Endothelial cell (in vitro differentiated cells): ENCODE results near the gene ZNF334. TPM values are rescaled to one million over a fixed set of nuclear protein-coding genes. Genes with fewer than 3 reads are reported as not detected.

Experiments
- DNase-seq: peaks from one replicate; pipeline ENCODE4 v3.0.0; 2021; ENCODE audit warnings: low spot score
- H3K27ac Mint-ChIP-seq: one replicate; pipeline ENCODE4 v1.8.0; 2021; ENCODE audit warnings: mixed read lengths, inconsistent platforms; ENCODE audit not compliant: unreplicated experiment
- H3K27me3 Mint-ChIP-seq: one replicate; pipeline ENCODE4 v1.8.0; 2021; ENCODE audit warnings: mild to moderate bottlenecking, moderate library complexity, mixed read lengths, inconsistent platforms; ENCODE audit not compliant: unreplicated experiment
- H3K36me3 Mint-ChIP-seq: one replicate; pipeline ENCODE4 v1.8.0; 2021; ENCODE audit warnings: mild to moderate bottlenecking, low read depth, mixed read lengths, inconsistent platforms; ENCODE audit not compliant: unreplicated experiment
- H3K4me1 Mint-ChIP-seq: one replicate; pipeline ENCODE4 v1.8.0; 2021; ENCODE audit warnings: mild to moderate bottlenecking, mixed read lengths, inconsistent platforms; ENCODE audit not compliant: unreplicated experiment
- H3K4me3 Mint-ChIP-seq: one replicate; pipeline ENCODE4 v1.8.0; 2021; ENCODE audit warnings: mild to moderate bottlenecking, mixed read lengths, inconsistent platforms; ENCODE audit not compliant: unreplicated experiment
- H3K9me3 Mint-ChIP-seq: one replicate; pipeline ENCODE4 v1.8.0; 2021; ENCODE audit warnings: mixed read lengths, inconsistent platforms; ENCODE audit not compliant: unreplicated experiment
- CTCF ChIP-seq: fragments of 200-600 bp; sonication (generic); IDR thresholded peaks from one replicate; pipeline ENCODE4 v1.5.0; 2021; ENCODE audit warnings: antibody characterized with exemption; ENCODE audit not compliant: unreplicated experiment
- total RNA-seq: library from RNA; stranded (reverse); fragmentation: NEBNext Ultra II Directional; extraction: Animal tissue kit (Norgen Biotek cat#: 25700); gene quantifications from one replicate; pipeline ENCODE4 v1.2.1, GENCODE V29; 2021; ENCODE audit not compliant: unreplicated experiment

ZNF334 gene
- total RNA-seq, 1 donor from 2014 or later = 19.5 TPM

- no peaks in the 10 kb centered on the region for H3K36me3 Mint-ChIP-seq
Observed at GRCh38 chr20:46559001-46559400, 45.6 kb upstream of the ZNF334 start.

GRCh38 chr20:46558511-46558959 lies 45.2 kb upstream of the ZNF334 start:
- Mint-ChIP-seq H3K4me1 (no peaks in the 10 kb centered on the region), H3K9me3 (no peaks in the 10 kb centered on the region), H3K36me3 (no peaks in the 10 kb centered on the region), H3K27ac (no peak overlapping the region), H3K27me3 (peaks cover 5% of the 10 kb centered on the region), H3K4me3 (no peak overlapping the region)
- no peak for TF ChIP-seq CTCF
- DNase-seq = no peak

More at GRCh38 chr20:46559001-46559400, 45.6 kb upstream of the ZNF334 start:
- Mint-ChIP-seq H3K4me3 (no peak overlapping the region), H3K4me1 (no peaks in the 10 kb centered on the region), H3K27me3 (peaks cover 5% of the 10 kb centered on the region), H3K27ac (no peak overlapping the region), H3K9me3 (no peaks in the 10 kb centered on the region)
- TF ChIP-seq CTCF = no peak
- DNase-seq = no peak

- DNase-seq = no peak
- no peaks in the 10 kb centered on the region for H3K9me3 Mint-ChIP-seq
- no peaks in the 10 kb centered on the region for H3K4me1 Mint-ChIP-seq
- no peaks in the 10 kb centered on the region for H3K36me3 Mint-ChIP-seq
- H3K27ac Mint-ChIP-seq = no peak overlapping the region
- peaks cover 5% of the 10 kb centered on the region for H3K27me3 Mint-ChIP-seq
- H3K4me3 Mint-ChIP-seq = no peak overlapping the region
- TF ChIP-seq CTCF = no peak
Observed at GRCh38 chr20:46557231-46557956, 44.0 kb upstream of the ZNF334 start.

GRCh38 chr20:46555370-46555956 lies 42.1 kb upstream of the ZNF334 start:
- DNase-seq = no peak
- no peaks in the 10 kb centered on the region for H3K4me1 Mint-ChIP-seq
- no peak overlapping the region for H3K27ac Mint-ChIP-seq
- no peaks in the 10 kb centered on the region for H3K36me3 Mint-ChIP-seq
- H3K4me3 Mint-ChIP-seq = no peak overlapping the region
- no peak for TF ChIP-seq CTCF
- peaks cover 6% of the 10 kb centered on the region for H3K27me3 Mint-ChIP-seq
- H3K9me3 Mint-ChIP-seq = no peaks in the 10 kb centered on the region

GRCh38 chr20:46554828-46555227 lies 41.5 kb upstream of the ZNF334 start:
- H3K4me1 Mint-ChIP-seq = no peaks in the 10 kb centered on the region
- no peak overlapping the region for H3K4me3 Mint-ChIP-seq

More at GRCh38 chr20:46554828-46555227, 41.5 kb upstream of the ZNF334 start:
- Mint-ChIP-seq H3K36me3 (no peaks in the 10 kb centered on the region), H3K9me3 (no peaks in the 10 kb centered on the region), H3K27ac (no peak overlapping the region), H3K27me3 (peaks cover 6% of the 10 kb centered on the region)
- no peak for DNase-seq
- no peak for TF ChIP-seq CTCF
